ENCODE results near the gene RPLP1.

The RPLP1 gene

DNA sequence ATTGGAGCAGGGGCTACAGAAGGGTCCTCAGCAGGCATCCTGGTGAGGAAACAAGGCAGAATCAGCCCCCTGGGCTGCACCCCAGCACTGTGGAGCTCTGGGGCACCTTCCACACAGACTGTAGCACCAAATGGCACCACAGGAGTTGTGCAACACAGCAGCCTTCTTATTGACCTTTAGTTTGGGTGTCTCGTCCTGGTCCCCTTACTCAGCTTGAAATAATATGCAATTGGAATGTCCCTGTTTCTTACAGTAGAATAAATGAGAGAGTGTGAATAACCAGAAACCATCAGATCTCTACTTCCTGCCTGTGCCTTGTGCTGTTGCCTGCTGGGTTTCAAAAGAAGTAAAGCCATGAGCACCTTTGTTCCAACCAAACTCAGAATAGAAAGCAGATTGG, 44.5 kb downstream of the RPLP1 start (continued):
- no peak for TF ChIP-seq ZNF843 (tag by site-specific recombination; IDR thresholded peaks at IDR 0.05)
- TF ChIP-seq ZBTB8A (tag by site-specific recombination; IDR thresholded peaks at IDR 0.05): no peak
- TF ChIP-seq, protein P1, sequence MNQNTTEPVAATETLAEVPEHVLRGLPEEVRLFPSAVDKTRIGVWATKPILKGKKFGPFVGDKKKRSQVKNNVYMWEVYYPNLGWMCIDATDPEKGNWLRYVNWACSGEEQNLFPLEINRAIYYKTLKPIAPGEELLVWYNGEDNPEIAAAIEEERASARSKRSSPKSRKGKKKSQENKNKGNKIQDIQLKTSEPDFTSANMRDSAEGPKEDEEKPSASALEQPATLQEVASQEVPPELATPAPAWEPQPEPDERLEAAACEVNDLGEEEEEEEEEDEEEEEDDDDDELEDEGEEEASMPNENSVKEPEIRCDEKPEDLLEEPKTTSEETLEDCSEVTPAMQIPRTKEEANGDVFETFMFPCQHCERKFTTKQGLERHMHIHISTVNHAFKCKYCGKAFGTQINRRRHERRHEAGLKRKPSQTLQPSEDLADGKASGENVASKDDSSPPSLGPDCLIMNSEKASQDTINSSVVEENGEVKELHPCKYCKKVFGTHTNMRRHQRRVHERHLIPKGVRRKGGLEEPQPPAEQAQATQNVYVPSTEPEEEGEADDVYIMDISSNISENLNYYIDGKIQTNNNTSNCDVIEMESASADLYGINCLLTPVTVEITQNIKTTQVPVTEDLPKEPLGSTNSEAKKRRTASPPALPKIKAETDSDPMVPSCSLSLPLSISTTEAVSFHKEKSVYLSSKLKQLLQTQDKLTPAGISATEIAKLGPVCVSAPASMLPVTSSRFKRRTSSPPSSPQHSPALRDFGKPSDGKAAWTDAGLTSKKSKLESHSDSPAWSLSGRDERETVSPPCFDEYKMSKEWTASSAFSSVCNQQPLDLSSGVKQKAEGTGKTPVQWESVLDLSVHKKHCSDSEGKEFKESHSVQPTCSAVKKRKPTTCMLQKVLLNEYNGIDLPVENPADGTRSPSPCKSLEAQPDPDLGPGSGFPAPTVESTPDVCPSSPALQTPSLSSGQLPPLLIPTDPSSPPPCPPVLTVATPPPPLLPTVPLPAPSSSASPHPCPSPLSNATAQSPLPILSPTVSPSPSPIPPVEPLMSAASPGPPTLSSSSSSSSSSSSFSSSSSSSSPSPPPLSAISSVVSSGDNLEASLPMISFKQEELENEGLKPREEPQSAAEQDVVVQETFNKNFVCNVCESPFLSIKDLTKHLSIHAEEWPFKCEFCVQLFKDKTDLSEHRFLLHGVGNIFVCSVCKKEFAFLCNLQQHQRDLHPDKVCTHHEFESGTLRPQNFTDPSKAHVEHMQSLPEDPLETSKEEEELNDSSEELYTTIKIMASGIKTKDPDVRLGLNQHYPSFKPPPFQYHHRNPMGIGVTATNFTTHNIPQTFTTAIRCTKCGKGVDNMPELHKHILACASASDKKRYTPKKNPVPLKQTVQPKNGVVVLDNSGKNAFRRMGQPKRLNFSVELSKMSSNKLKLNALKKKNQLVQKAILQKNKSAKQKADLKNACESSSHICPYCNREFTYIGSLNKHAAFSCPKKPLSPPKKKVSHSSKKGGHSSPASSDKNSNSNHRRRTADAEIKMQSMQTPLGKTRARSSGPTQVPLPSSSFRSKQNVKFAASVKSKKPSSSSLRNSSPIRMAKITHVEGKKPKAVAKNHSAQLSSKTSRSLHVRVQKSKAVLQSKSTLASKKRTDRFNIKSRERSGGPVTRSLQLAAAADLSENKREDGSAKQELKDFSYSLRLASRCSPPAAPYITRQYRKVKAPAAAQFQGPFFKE (tag by site-specific recombination; IDR thresholded peaks at IDR 0.05; ENCODE audit: borderline replicate concordance): no peak
- no peak for TF ChIP-seq KLF7 (tag by site-specific recombination; IDR thresholded peaks at IDR 0.05; ENCODE audit: borderline replicate concordance)
- TF ChIP-seq ELK4 (IDR thresholded peaks at IDR 0.05; ENCODE audit: borderline replicate concordance, low read depth, low read length): no peak
- TF ChIP-seq ZNF600 (tag by site-specific recombination; IDR thresholded peaks at IDR 0.05): no peak
- no peak for TF ChIP-seq ZNF791 (tag by site-specific recombination; IDR thresholded peaks at IDR 0.05)
- TF ChIP-seq ZNF211 (tag by site-specific recombination; IDR thresholded peaks at IDR 0.05; ENCODE audit: low read depth): no peak
- TF ChIP-seq, protein P2, sequence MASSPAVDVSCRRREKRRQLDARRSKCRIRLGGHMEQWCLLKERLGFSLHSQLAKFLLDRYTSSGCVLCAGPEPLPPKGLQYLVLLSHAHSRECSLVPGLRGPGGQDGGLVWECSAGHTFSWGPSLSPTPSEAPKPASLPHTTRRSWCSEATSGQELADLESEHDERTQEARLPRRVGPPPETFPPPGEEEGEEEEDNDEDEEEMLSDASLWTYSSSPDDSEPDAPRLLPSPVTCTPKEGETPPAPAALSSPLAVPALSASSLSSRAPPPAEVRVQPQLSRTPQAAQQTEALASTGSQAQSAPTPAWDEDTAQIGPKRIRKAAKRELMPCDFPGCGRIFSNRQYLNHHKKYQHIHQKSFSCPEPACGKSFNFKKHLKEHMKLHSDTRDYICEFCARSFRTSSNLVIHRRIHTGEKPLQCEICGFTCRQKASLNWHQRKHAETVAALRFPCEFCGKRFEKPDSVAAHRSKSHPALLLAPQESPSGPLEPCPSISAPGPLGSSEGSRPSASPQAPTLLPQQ (tag by site-specific recombination; IDR thresholded peaks at IDR 0.05): no peak
- no peak for TF ChIP-seq ZBTB6 (tag by site-specific recombination; IDR thresholded peaks at IDR 0.05)

DNA sequence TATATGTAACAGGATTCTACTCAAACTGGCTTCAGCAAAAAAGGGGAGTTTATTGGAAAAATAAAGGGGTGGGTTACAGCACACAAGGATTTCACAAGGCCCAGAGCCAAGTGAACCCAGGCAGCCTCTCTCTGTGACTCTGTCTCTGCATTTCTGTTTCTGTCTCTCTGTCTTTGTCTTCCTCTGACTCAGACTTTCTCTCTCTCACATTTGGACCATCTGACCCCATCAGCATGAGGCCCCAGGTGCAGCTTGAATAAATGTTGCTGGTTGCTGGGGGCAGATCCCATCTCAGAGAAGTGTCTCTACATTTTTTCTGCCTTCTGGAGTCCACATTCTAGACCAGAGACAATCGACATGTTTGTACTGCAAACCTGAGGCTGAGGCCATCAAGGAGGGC, 45.0 kb downstream of the RPLP1 start:
- Histone ChIP-seq H3K4me1 (ENCODE audit: control insufficient read depth, insufficient read depth, low read length) (no peaks in the 10 kb centered on the region), H3K27ac (ENCODE audit: extremely low read depth, low read depth, low read length) (no peak overlapping the region), H3K4me3 (ENCODE audit: low read depth, low read length) (no peak overlapping the region), H3K9me3 (ENCODE audit: control insufficient read depth, insufficient read depth, low read depth, low read length) (no peaks in the 10 kb centered on the region), H3K36me3 (ENCODE audit: control insufficient read depth in 2 of 2, insufficient read depth in 1 of 2, low read length in 2 of 2) (no peaks in the 10 kb centered on the region; a peak in 2 of 3 replicates)
- POLR2A ChIA-PET: no interaction called here
- CTCF ChIA-PET: interaction anchor here (0.5 to 1.3 kb wide), 4 partner anchors 19 to 968 kb away, joined by 3 to 4 read pairs (median 4); no protein-coding TSS in a partner anchor
- TF ChIP-seq ZNF140 (tag by site-specific recombination; IDR thresholded peaks at IDR 0.05): no peak
- no peak for TF ChIP-seq ZSCAN16 (tag by site-specific recombination; IDR thresholded peaks at IDR 0.05)
- no peak for TF ChIP-seq ZFHX2 (tag by site-specific recombination; conservative IDR thresholded peaks at IDR 0.05)
- TF ChIP-seq, protein P3, sequence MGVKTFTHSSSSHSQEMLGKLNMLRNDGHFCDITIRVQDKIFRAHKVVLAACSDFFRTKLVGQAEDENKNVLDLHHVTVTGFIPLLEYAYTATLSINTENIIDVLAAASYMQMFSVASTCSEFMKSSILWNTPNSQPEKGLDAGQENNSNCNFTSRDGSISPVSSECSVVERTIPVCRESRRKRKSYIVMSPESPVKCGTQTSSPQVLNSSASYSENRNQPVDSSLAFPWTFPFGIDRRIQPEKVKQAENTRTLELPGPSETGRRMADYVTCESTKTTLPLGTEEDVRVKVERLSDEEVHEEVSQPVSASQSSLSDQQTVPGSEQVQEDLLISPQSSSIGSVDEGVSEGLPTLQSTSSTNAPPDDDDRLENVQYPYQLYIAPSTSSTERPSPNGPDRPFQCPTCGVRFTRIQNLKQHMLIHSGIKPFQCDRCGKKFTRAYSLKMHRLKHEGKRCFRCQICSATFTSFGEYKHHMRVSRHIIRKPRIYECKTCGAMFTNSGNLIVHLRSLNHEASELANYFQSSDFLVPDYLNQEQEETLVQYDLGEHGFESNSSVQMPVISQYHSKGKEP (tag by site-specific recombination; IDR thresholded peaks at IDR 0.05): no peak
- TF ChIP-seq ZBTB26 (tag by site-specific recombination; optimal IDR thresholded peaks at IDR 0.05): no peak
- no peak for TF ChIP-seq PRDM1 (tag by site-specific recombination; IDR thresholded peaks at IDR 0.05)
- TF ChIP-seq WT1 (tag by site-specific recombination; IDR thresholded peaks at IDR 0.05): no peak
- TF ChIP-seq ZNF561 (tag by site-specific recombination; IDR thresholded peaks at IDR 0.05; ENCODE audit: borderline replicate concordance): no peak
- TF ChIP-seq ZNF560 (tag by site-specific recombination; IDR thresholded peaks at IDR 0.05; ENCODE audit: borderline replicate concordance): no peak
- TF ChIP-seq ZBTB11 (tag by site-specific recombination; conservative IDR thresholded peaks at IDR 0.05; ENCODE audit: low read depth): no peak
- TF ChIP-seq ZNF843 (tag by site-specific recombination; IDR thresholded peaks at IDR 0.05): no peak

All from HEK293 (cell line).